Measurements from ENCODE around the gene C10orf95. TPM values are rescaled to one million over a fixed set of nuclear protein-coding genes. Genes with fewer than 3 reads are reported as not detected.

C10orf95 gene
- total and polyA plus RNA-seq, 10 donors = 0.06 to 0.77 (median 0.33) TPM; not detected in 3

DNA sequence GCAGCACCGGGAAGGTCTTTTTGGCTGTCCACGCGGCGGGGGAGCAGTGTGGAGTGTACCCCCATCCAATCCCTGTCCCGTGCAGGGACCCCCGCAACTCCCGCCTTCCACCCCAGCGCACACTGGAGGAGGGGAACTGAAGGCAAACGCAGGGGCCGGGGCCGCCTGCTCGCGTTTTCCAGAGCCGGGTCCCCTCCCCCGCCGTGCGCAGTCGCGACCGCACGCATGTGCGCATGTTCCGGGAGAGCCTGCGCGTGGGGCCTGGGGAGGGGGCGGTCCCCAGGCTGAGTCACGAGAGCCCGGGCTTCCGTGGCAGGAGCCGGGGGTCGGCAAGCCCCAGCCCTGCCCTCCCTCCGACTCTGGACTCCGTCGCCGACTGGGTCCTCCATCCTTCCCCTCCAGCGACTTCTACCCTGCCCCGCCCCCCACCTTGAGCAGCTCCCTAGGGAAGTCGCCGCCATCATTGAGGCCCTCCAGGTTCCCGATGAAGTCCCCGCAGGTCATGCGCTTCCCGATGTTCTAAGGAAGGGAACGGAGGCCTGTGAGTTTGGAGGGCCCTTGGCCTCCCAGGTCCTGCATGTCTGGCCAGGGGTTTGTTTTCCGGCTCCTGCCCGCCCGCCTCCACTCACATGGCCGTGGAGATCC lies 40.8 kb downstream of the C10orf95 start:
- intact Hi-C loops (cut with DNase I; ENCODE audit: low total_unique reads) = no loop called here
- H3K36me3 ChIP-seq = no peaks in the 10 kb centered on the region
- H3K27ac ChIP-seq = no peak overlapping the region
- no peaks in the 10 kb centered on the region for H3K9me3 ChIP-seq
- H3K4me3 ChIP-seq = peak overlapping the region; percentile 8 to 71 (median 24)
- WGBS, 5 donors = 2 to 11% (median 4%) methylated on average over 16 to 48 of the region's 48 CpGs
- peaks cover 5 to 36% (median 25%) of the 10 kb centered on the region in 6 donors for H3K4me1 ChIP-seq
- TF ChIP-seq, protein P1, sequence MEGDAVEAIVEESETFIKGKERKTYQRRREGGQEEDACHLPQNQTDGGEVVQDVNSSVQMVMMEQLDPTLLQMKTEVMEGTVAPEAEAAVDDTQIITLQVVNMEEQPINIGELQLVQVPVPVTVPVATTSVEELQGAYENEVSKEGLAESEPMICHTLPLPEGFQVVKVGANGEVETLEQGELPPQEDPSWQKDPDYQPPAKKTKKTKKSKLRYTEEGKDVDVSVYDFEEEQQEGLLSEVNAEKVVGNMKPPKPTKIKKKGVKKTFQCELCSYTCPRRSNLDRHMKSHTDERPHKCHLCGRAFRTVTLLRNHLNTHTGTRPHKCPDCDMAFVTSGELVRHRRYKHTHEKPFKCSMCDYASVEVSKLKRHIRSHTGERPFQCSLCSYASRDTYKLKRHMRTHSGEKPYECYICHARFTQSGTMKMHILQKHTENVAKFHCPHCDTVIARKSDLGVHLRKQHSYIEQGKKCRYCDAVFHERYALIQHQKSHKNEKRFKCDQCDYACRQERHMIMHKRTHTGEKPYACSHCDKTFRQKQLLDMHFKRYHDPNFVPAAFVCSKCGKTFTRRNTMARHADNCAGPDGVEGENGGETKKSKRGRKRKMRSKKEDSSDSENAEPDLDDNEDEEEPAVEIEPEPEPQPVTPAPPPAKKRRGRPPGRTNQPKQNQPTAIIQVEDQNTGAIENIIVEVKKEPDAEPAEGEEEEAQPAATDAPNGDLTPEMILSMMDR (IDR thresholded peaks at IDR 0.05 in 8 of 11, conservative IDR thresholded peaks at IDR 0.05 in 3 of 11) = no peak
- peak in 2 of 3 donors; percentile 29 to 47 for TF ChIP-seq POLR2AphosphoS5 (IDR thresholded peaks at IDR 0.05)
- no peak for TF ChIP-seq POLR2A (IDR thresholded peaks at IDR 0.05)
- DNase-seq = no peak
- H3K27me3 ChIP-seq (replicated peaks in 1 of 7) = peaks cover 15 to 88% (median 58%) of the 10 kb centered on the region in 7 donors

DNA sequence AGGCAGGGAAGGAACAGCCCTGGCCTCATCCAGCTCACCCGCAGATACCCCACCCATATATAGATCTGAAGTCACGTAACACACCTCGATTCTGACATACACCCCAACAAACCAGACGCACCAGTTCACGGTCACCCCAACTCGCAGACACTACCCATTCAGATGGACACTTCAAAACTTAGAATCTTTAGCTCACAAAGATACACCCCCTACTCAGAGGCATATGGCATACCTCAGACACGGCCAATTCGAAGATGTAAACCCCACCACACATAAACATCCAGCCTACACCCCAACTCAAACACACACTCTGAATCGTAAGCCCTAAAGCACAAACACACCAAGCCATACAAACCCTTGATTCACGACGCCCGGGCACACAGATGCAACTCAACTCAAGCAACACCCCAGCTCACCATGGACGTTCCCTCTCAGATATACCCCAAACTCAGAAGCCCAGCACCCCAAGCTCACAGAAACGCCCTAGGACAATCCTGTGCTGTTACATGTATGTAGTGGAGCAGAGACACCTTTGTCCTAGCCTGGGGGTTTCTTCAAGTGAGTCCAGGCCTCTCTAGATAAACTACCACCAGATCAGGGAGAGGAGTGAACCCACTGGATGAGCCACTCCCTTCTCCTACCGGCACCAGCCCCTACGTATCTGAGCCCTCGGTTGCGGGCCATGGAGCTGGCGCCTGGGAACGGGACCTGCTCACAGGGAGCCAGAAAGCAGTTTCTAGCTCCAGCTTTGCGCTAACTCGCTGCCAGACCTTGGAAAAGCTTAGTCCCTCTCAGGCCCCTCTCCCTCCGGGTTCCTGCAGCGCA lies 41.5 kb downstream of the C10orf95 start:
- Histone ChIP-seq H3K36me3 (no peaks in the 10 kb centered on the region), H3K9me3 (no peaks in the 10 kb centered on the region), H3K27ac (peak overlapping the region in 4 of 8 donors; percentile 13 to 43 (median 34)), H3K4me3 (peak overlapping the region in 7 of 8 donors; percentile 15 to 71 (median 40)), H3K4me1 (peaks cover 5 to 36% (median 25%) of the 10 kb centered on the region in 6 donors), H3K27me3 (replicated peaks in 1 of 7) (peaks cover 13 to 81% (median 55%) of the 10 kb centered on the region in 7 donors)
- DNase-seq = no peak
- intact Hi-C loops (cut with DNase I; ENCODE audit: low total_unique reads) = no loop called here
- 31 to 61% (median 36%) methylated on average over 10 to 24 of the region's 24 CpGs for WGBS, 5 donors
- TF ChIP-seq POLR2A (IDR thresholded peaks at IDR 0.05) (no peak), POLR2AphosphoS5 (IDR thresholded peaks at IDR 0.05) (no peak)
- TF ChIP-seq, protein P1 (IDR thresholded peaks at IDR 0.05 in 8 of 11, conservative IDR thresholded peaks at IDR 0.05 in 3 of 11) = no peak

- no peaks in the 10 kb centered on the region for H3K36me3 ChIP-seq
- peaks cover 5 to 36% (median 25%) of the 10 kb centered on the region in 6 donors for H3K4me1 ChIP-seq
- TF ChIP-seq POLR2A (IDR thresholded peaks at IDR 0.05) = no peak
- TF ChIP-seq POLR2AphosphoS5 (IDR thresholded peaks at IDR 0.05) = peak in 1 of 3 donors; percentile 19
- TF ChIP-seq, protein P1 (IDR thresholded peaks at IDR 0.05 in 8 of 11, conservative IDR thresholded peaks at IDR 0.05 in 3 of 11) = no peak
- H3K27ac ChIP-seq = peak overlapping the region in 4 of 8 donors; percentile 13 to 43 (median 36)
- WGBS, 5 donors = 1% methylated on average over 62 to 103 of the region's 103 CpGs
- no peaks in the 10 kb centered on the region for H3K9me3 ChIP-seq
- intact Hi-C loops (cut with DNase I; ENCODE audit: low total_unique reads) = no loop called here
- peaks cover 12 to 72% (median 53%) of the 10 kb centered on the region in 7 donors for H3K27me3 ChIP-seq (replicated peaks in 1 of 7)
- H3K4me3 ChIP-seq = peak overlapping the region in 7 of 8 donors; percentile 33 to 71 (median 40)
- peak; percentile 82 for DNase-seq
Observed at GRCh38 chr10:102408728-102409603, 42.4 kb downstream of the C10orf95 start.

Measured in spleen (tissue), 11 donors.